Activated naive CD4-positive, alpha-beta T cell treated with anti-CD3 and anti-CD28 coated beads for 36 hours (primary cell): Measurements from ENCODE around the gene PARP4. TPM values are rescaled to one million over a fixed set of nuclear protein-coding genes. Genes with fewer than 3 reads are reported as not detected.
"Not testable (repeated sequence)": the region's sequence is repeated elsewhere in the genome, so short reads cannot be mapped to it uniquely, and the experiment has no call there.

Source experiments
- CTCF ChIA-PET: fragments of 350-600 bp; sonication (Branson Sonifier 250); formaldehyde crosslinking; loops from one replicate; lab custom pipeline; 2021; ENCODE audit warnings: antibody characterized with exemption; lab: Charles Lee
- DNase-seq: peaks from one replicate; pipeline ENCODE4 v3.0.0-alpha.2; 2020
- H3K27ac Mint-ChIP-seq: one replicate; pipeline ENCODE4 v1.8.0; 2021; ENCODE audit warnings: mild to moderate bottlenecking, mixed read lengths
- H3K27me3 Mint-ChIP-seq: one replicate; pipeline ENCODE4 v1.8.0; 2021; ENCODE audit warnings: low read depth, mixed read lengths
- H3K36me3 Mint-ChIP-seq: one replicate; pipeline ENCODE4 v1.8.0; 2021; ENCODE audit warnings: low read depth, mixed read lengths
- H3K4me1 Mint-ChIP-seq: one replicate; pipeline ENCODE4 v1.8.0; 2021; ENCODE audit warnings: low read depth, mixed read lengths
- H3K4me3 Mint-ChIP-seq: one replicate; pipeline ENCODE4 v1.8.0; 2021; ENCODE audit warnings: mild to moderate bottlenecking, moderate library complexity, mixed read lengths
- H3K9me3 Mint-ChIP-seq: one replicate; pipeline ENCODE4 v1.8.0; 2021; ENCODE audit warnings: mixed read lengths
- intact Hi-C: fragments of 100-400 bp; cut with micrococcal nuclease; formaldehyde crosslinking; loops from one replicate; pipeline ENCODE4 v1.15.1; 2023
- total RNA-seq, 2 experiments: library from RNA; stranded (reverse); gene quantifications; one replicate each; pipeline ENCODE4 v1.2.3, GENCODE V29; 2021

Gene PARP4
- total RNA-seq, 2 experiments from 2014 or later, result 10.1 to 10.9 TPM

GRCh38 chr13:24407844-24408243 is 104.7 kb downstream of the PARP4 start:
- Mint-ChIP-seq H3K9me3 (no peaks in the 10 kb centered on the region), H3K27ac (no peak overlapping the region), H3K4me1 (no peaks in the 10 kb centered on the region), H3K4me3 (no peak overlapping the region), H3K36me3 (no peaks in the 10 kb centered on the region), H3K27me3 (peaks cover 4% of the 10 kb centered on the region)
- CTCF ChIA-PET, result interaction anchor here (1.0 kb wide), 1 partner anchor 85 kb away, joined by 3 read pairs; no protein-coding TSS in a partner anchor
- no peak for DNase-seq
- intact Hi-C loops, result no loop called here

GRCh38 chr13:24406524-24406923 is 106.1 kb downstream of the PARP4 start:
- H3K4me3 Mint-ChIP-seq, result no peak overlapping the region
- CTCF ChIA-PET, result no interaction called here
- H3K27me3 Mint-ChIP-seq, result peaks cover 4% of the 10 kb centered on the region
- no peak overlapping the region for H3K27ac Mint-ChIP-seq
- H3K9me3 Mint-ChIP-seq, result no peaks in the 10 kb centered on the region
- no peak for DNase-seq
- H3K36me3 Mint-ChIP-seq, result no peaks in the 10 kb centered on the region
- intact Hi-C loops, result no loop called here
- H3K4me1 Mint-ChIP-seq, result no peaks in the 10 kb centered on the region

- no peaks in the 10 kb centered on the region for H3K36me3 Mint-ChIP-seq
- H3K9me3 Mint-ChIP-seq, result peaks cover 14% of the 10 kb centered on the region
- DNase-seq, result no peak
- H3K27me3 Mint-ChIP-seq, result no peaks in the 10 kb centered on the region
- no peak overlapping the region for H3K4me3 Mint-ChIP-seq
- no peak overlapping the region for H3K27ac Mint-ChIP-seq
- intact Hi-C loops, result no loop called here
- H3K4me1 Mint-ChIP-seq, result no peaks in the 10 kb centered on the region
- CTCF ChIA-PET, result no interaction called here
Measured at GRCh38 chr13:24396821-24397220, 115.8 kb downstream of the PARP4 start.

DNA sequence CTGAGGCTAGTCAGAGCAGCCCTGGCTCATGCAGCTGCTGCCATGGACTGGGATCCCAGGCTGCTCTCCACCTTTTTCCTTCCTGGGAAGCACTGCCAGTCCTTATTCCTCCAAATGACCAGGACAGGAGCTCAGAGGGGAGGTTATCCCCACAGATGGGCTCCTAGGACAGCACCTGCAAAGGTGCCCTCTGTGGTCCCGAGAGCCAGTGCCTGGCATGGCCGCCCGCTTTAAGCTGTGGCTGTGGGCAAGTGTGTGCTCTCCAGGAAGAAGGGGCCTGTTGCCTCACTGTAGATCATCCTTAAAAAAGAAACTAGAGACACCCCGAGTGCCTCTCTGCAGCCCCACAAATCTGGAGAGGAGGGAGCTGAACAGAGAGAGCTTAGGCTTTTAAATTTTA is 119.6 kb downstream of the PARP4 start:
- CTCF ChIA-PET, result interaction anchor here (0.6 kb wide), 1 partner anchor 485 kb away, joined by 4 read pairs; no protein-coding TSS in a partner anchor
- no peak for DNase-seq
- intact Hi-C loops, result no loop called here
- Mint-ChIP-seq H3K27ac (no peak overlapping the region), H3K27me3 (no peaks in the 10 kb centered on the region), H3K4me3 (no peak overlapping the region), H3K9me3 (peaks cover 14% of the 10 kb centered on the region), H3K4me1 (no peaks in the 10 kb centered on the region), H3K36me3 (no peaks in the 10 kb centered on the region)

DNA sequence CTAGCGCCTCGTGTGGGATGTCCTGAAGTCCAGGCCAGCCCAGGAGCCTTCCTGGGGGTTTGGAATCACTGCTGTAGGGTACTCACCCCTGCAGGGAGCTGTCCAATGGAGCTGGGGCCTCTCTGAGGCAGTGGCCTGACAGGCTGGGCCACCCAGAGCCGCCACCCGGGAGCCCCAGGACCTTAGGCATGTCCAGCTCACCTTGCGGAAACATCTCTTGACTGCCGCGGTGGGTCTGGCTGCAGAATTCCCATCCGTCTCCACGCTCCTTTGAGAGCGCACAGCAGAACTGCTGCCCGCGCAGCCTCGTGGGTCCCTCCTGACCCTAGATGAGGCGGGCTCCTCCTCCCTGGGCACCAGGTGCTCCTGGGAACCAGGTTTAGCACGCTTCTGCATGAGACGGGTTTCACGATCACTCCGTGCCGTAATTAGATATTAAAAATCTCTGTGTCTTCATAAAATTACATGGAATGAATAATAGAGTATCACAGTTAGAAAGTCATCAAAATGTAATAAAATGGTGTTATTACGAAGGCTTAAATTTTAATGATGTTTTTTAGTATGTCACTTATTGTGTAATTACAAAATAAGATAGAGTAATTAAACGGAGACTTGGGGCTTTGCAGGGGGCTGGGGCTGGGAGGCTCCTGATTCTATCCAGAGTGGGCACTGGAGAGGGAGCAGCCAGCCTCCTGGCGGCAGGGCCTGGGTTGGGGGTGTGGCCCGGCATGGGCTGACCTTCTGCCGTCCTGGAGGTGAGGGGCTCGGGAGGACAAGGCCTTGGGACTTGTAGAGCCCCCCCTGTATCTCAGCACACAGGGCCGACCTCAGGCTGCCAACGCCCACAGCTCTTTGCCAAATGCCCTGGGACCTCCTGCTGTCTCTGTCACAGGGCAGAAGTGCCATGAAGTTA is 120.6 kb downstream of the PARP4 start:
- intact Hi-C loops, H3K27ac Mint-ChIP-seq, CTCF ChIA-PET, H3K9me3 Mint-ChIP-seq, H3K27me3 Mint-ChIP-seq, H3K36me3 Mint-ChIP-seq, DNase-seq, H3K4me3 Mint-ChIP-seq, H3K4me1 Mint-ChIP-seq: not testable (repeated sequence)

- H3K4me1 Mint-ChIP-seq, intact Hi-C loops, H3K4me3 Mint-ChIP-seq, DNase-seq, H3K27me3 Mint-ChIP-seq, H3K27ac Mint-ChIP-seq, H3K36me3 Mint-ChIP-seq, H3K9me3 Mint-ChIP-seq, CTCF ChIA-PET: not testable (repeated sequence)
Measured at GRCh38 chr13:24390795-24391194, 121.8 kb downstream of the PARP4 start.

DNA sequence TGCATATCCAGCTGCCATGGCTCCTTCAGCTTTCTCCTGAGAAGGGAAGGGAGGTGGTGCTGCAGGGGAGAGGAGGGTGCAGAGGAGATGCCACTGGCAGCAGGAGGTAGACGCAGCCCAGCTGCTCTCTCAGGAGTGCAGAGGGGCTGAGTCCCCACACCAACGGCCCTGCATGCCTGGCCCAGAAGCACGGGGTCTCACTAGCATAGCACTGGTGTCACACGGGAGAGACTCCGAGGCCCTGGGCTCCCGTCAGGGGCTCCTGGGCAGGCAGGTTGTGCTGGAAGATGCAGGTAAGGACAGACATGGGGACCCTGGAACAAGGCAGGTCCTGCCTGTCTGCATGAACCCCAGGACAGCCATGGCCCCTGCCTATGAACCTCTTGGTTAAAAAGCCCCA is 123.1 kb downstream of the PARP4 start:
- Mint-ChIP-seq H3K27ac (no peak overlapping the region), H3K4me1 (no peaks in the 10 kb centered on the region), H3K4me3 (no peak overlapping the region), H3K36me3 (no peaks in the 10 kb centered on the region), H3K27me3 (no peaks in the 10 kb centered on the region), H3K9me3 (no peaks in the 10 kb centered on the region)
- DNase-seq, result no peak
- intact Hi-C loops, result no loop called here
- CTCF ChIA-PET, result no interaction called here

DNA sequence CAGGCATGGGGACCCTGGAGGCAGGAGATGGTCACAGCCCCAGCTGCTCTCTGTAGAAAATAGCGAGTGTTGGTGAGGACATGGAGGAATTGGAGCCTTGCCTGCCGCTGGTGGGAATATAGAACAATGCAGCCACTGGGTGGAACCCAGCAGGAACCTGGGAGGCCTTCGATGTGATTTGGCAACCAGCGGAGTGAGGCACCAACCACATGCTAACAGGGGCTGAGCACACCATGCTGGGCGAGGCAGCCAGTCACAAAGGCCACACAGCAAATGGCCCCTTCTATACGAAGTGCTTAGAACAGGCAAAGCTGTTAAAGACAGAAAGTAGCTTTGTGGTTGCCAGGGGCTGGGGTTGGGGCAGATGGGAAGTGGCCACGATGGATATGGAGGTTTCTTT is 123.8 kb downstream of the PARP4 start:
- CTCF ChIA-PET, H3K27me3 Mint-ChIP-seq, H3K4me3 Mint-ChIP-seq: not testable (repeated sequence)

DNA sequence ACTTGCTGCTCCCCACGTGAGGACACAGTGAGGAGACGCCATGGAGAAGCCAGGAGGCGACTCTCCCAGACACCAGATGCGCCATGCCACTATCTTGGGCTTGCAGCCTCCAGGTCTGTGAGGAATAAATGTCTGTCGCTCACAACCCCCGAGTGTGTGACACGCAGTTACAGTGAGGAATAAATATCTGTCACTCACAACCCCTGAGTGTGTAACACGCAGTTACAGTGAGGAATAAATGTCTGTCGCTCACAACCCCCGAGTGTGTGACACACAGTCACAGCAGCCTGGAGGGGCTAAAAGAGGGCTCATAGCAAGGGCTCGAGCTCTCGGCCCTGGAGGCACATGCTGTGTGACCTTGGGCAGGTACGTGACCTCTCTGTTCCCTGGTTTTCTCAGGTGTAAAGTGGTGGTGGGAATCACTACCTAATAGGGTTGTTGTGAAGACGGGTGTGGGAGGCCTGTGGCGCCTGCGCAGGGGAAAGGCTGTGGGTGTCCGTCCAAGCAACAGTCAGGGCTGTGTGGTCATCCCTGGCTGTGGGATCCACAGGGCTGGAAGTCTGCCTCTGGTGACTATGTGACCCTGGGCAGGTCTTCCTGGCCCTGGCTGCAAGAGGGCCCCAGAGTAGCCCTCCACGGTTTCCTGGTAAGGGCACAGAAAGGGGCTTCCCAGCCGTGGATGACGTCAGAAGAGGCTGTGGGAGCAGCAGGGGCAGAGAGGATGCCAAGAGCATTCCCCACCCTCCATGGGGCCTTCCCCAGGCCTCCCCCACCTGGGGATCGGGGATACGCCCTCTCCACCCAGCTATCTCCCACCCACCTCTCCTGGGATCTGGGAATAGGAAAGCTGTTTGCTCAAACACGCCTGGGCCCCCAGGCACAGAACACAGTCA is 125.5 kb downstream of the PARP4 start:
- Mint-ChIP-seq H3K27me3 (no peaks in the 10 kb centered on the region), H3K9me3 (no peaks in the 10 kb centered on the region), H3K4me3 (no peak overlapping the region), H3K36me3 (no peaks in the 10 kb centered on the region), H3K4me1 (no peaks in the 10 kb centered on the region), H3K27ac (no peak overlapping the region)
- CTCF ChIA-PET, result no interaction called here
- intact Hi-C loops, result no loop called here
- DNase-seq, result no peak

More for the DNA sequence above, 123.8 kb downstream of the PARP4 start:
- H3K4me1 Mint-ChIP-seq, DNase-seq, H3K27ac Mint-ChIP-seq, intact Hi-C loops, H3K9me3 Mint-ChIP-seq, H3K36me3 Mint-ChIP-seq: not testable (repeated sequence)

DNA sequence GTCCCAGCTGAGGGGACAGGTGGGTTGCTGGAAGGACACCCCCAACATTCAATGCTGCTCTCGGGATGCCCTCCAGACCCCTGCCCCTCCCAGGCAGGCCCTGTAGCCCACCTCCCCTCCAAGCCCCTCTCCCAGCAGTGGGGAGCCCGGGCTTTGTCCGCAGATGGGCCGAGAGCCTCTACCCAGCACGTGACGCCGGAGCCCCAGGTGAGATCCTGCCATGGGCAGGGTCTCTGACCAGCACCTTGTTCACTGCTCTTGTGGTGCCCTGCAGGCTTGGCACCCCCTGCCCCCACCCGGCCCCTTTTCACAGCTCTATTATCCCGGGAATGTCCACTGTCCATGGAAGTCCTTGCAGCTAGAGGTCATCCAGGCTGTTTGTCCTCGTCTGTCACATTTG is 126.7 kb downstream of the PARP4 start:
- CTCF ChIA-PET, result no interaction called here
- Mint-ChIP-seq H3K27ac (no peak overlapping the region), H3K27me3 (no peaks in the 10 kb centered on the region), H3K36me3 (no peaks in the 10 kb centered on the region), H3K9me3 (no peaks in the 10 kb centered on the region), H3K4me1 (no peaks in the 10 kb centered on the region), H3K4me3 (no peak overlapping the region)
- intact Hi-C loops, result no loop called here
- DNase-seq, result no peak

GRCh38 chr13:24384946-24385345 is 127.6 kb downstream of the PARP4 start:
- DNase-seq, H3K27ac Mint-ChIP-seq, H3K9me3 Mint-ChIP-seq, intact Hi-C loops, CTCF ChIA-PET, H3K36me3 Mint-ChIP-seq, H3K4me3 Mint-ChIP-seq, H3K4me1 Mint-ChIP-seq, H3K27me3 Mint-ChIP-seq: not testable (repeated sequence)

GRCh38 chr13:24384091-24384490 is 128.5 kb downstream of the PARP4 start:
- not testable (repeated sequence) for H3K27ac Mint-ChIP-seq

More at GRCh38 chr13:24384091-24384490, 128.5 kb downstream of the PARP4 start:
- CTCF ChIA-PET, H3K9me3 Mint-ChIP-seq, H3K27me3 Mint-ChIP-seq, DNase-seq, H3K36me3 Mint-ChIP-seq, H3K4me3 Mint-ChIP-seq, intact Hi-C loops, H3K4me1 Mint-ChIP-seq: not testable (repeated sequence)
